ENCODE data around the gene CLASP2. TPM values are rescaled to one million over a fixed set of nuclear protein-coding genes. Genes with fewer than 3 reads are reported as not detected.

Gene CLASP2
- total RNA-seq, 4 donors from 2014 or later = 37.6 to 55.2 (median 44.6) TPM

- TF ChIP-seq POLR2A (IDR thresholded peaks at IDR 0.05) = no peak
- no peak for TF ChIP-seq CTCF (IDR thresholded peaks at IDR 0.05 in 4 of 5, conservative IDR thresholded peaks at IDR 0.05 in 1 of 5)
- DNase-seq = no peak
- in situ Hi-C loops (cut with MboI; ENCODE audit: low sequenced_read_pairs in 4 of 4) = no loop called here
These were observed 227.3 kb downstream of the CLASP2 start for GRCh38 chr3:33490641-33491241.

GRCh38 chr3:33488683-33489082 is 229.4 kb downstream of the CLASP2 start:
- H3K4me1 ChIP-seq = no peaks in the 10 kb centered on the region
- DNase-seq = no peak
- intact Hi-C loops (cut with DNase I; ENCODE audit: low total_unique reads) (no loop called here), in situ Hi-C loops (cut with MboI; ENCODE audit: low sequenced_read_pairs in 4 of 4) (no loop called here)
- no peak for ATAC-seq
- H3K27me3 ChIP-seq = no peaks in the 10 kb centered on the region
- H3K4me3 ChIP-seq = no peak overlapping the region
- TF ChIP-seq CTCF (IDR thresholded peaks at IDR 0.05 in 4 of 5, conservative IDR thresholded peaks at IDR 0.05 in 1 of 5) = no peak
- no peak for TF ChIP-seq POLR2A (IDR thresholded peaks at IDR 0.05)
- H3K36me3 ChIP-seq = no peaks in the 10 kb centered on the region
- no peaks in the 10 kb centered on the region for H3K9me3 ChIP-seq
- H3K27ac ChIP-seq = no peak overlapping the region

More at GRCh38 chr3:33490641-33491241, 227.3 kb downstream of the CLASP2 start:
- intact Hi-C loops (cut with DNase I; ENCODE audit: low total_unique reads) = no loop called here
- Histone ChIP-seq H3K9me3 (no peaks in the 10 kb centered on the region), H3K4me1 (no peaks in the 10 kb centered on the region), H3K36me3 (no peaks in the 10 kb centered on the region), H3K27me3 (no peaks in the 10 kb centered on the region), H3K27ac (no peak overlapping the region), H3K4me3 (no peak overlapping the region)
- no peak for ATAC-seq

GRCh38 chr3:33488246-33488645 is 229.8 kb downstream of the CLASP2 start:
- ATAC-seq = no peak
- Histone ChIP-seq H3K27me3 (no peaks in the 10 kb centered on the region), H3K36me3 (no peaks in the 10 kb centered on the region), H3K9me3 (no peaks in the 10 kb centered on the region), H3K27ac (no peak overlapping the region), H3K4me3 (no peak overlapping the region), H3K4me1 (no peaks in the 10 kb centered on the region)
- intact Hi-C loops (cut with DNase I; ENCODE audit: low total_unique reads) (no loop called here), in situ Hi-C loops (cut with MboI; ENCODE audit: low sequenced_read_pairs in 4 of 4) (no loop called here)
- no peak for DNase-seq
- TF ChIP-seq CTCF (IDR thresholded peaks at IDR 0.05 in 4 of 5, conservative IDR thresholded peaks at IDR 0.05 in 1 of 5) = no peak
- TF ChIP-seq POLR2A (IDR thresholded peaks at IDR 0.05) = no peak

- in situ Hi-C loops (cut with MboI; ENCODE audit: low sequenced_read_pairs in 4 of 4) (no loop called here), intact Hi-C loops (cut with DNase I; ENCODE audit: low total_unique reads) (no loop called here)
- ATAC-seq (no peak), DNase-seq (no peak)
- no peaks in the 10 kb centered on the region for H3K4me1 ChIP-seq
- H3K36me3 ChIP-seq = no peaks in the 10 kb centered on the region
- no peaks in the 10 kb centered on the region for H3K27me3 ChIP-seq
- H3K4me3 ChIP-seq = no peak overlapping the region
- TF ChIP-seq CTCF (IDR thresholded peaks at IDR 0.05 in 4 of 5, conservative IDR thresholded peaks at IDR 0.05 in 1 of 5) (no peak), POLR2A (IDR thresholded peaks at IDR 0.05) (no peak)
- H3K9me3 ChIP-seq = no peaks in the 10 kb centered on the region
- no peak overlapping the region for H3K27ac ChIP-seq
These were observed 235.9 kb downstream of the CLASP2 start for GRCh38 chr3:33482111-33482521.

GRCh38 chr3:33474896-33475295 is 243.2 kb downstream of the CLASP2 start:
- DNase-seq (no peak), ATAC-seq (no peak)
- TF ChIP-seq CTCF (IDR thresholded peaks at IDR 0.05 in 4 of 5, conservative IDR thresholded peaks at IDR 0.05 in 1 of 5) (no peak), POLR2A (IDR thresholded peaks at IDR 0.05) (no peak)
- Histone ChIP-seq H3K9me3 (no peaks in the 10 kb centered on the region), H3K4me1 (no peaks in the 10 kb centered on the region), H3K4me3 (no peak overlapping the region), H3K36me3 (no peaks in the 10 kb centered on the region), H3K27ac (no peak overlapping the region), H3K27me3 (no peaks in the 10 kb centered on the region)
- in situ Hi-C loops (cut with MboI; ENCODE audit: low sequenced_read_pairs in 4 of 4) = no loop called here
- intact Hi-C loops (cut with DNase I; ENCODE audit: low total_unique reads) = no loop called here
